Measurements from ENCODE around the gene DPF3. TPM values are rescaled to one million over a fixed set of nuclear protein-coding genes. Genes with fewer than 3 reads are reported as not detected.

The DPF3 gene
- total RNA-seq, 4 donors from 2014 or later, result 1.1 to 4.7 (median 1.8) TPM

DNA sequence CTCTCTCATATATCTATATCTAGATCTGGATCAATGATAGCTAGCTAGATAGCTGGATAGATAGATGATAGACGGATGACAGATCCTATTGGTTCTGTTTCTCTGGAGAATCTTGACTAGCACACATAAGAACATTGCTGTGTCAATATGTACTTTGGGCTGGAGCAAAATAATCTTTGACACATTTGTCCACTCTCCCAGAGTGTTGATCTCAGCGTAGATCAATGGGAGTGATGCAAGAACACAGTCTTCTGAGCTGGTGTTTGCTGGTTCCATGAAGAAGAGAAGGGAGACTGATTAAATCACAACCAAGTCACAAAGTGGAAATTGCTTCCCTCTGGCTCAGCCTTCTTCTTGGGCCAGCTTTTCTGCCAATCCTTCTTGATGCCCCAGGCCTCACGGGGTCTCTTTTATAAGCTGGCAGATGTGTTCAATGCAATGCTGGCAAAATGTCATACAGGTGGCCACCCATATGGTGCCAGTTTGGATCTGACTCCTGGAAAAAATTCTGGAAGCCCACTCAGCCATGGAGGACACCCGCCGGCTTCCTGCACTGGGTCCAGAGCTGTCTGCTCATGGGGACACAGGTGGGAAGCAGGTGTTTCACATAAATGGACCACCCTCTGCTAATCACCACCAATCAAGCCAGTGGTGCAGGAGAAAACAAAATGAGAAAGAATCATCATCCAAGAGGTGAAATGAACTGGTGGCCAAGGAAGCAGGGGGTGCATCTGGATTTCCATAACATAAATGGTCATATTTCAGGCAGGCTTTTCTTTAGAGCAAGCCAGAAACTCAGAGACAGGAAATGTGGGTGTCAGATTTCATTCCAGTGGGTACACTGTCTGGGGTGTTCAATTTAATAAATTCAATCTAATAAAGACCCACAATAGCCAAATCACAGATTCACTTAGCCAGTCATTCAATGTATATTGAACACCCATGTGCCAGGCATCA lies 310.3 kb downstream of the DPF3 start:
- WGBS, 2 donors, result 73 to 74% methylated on average over 5 of the region's 5 CpGs
- TF ChIP-seq, protein P1, sequence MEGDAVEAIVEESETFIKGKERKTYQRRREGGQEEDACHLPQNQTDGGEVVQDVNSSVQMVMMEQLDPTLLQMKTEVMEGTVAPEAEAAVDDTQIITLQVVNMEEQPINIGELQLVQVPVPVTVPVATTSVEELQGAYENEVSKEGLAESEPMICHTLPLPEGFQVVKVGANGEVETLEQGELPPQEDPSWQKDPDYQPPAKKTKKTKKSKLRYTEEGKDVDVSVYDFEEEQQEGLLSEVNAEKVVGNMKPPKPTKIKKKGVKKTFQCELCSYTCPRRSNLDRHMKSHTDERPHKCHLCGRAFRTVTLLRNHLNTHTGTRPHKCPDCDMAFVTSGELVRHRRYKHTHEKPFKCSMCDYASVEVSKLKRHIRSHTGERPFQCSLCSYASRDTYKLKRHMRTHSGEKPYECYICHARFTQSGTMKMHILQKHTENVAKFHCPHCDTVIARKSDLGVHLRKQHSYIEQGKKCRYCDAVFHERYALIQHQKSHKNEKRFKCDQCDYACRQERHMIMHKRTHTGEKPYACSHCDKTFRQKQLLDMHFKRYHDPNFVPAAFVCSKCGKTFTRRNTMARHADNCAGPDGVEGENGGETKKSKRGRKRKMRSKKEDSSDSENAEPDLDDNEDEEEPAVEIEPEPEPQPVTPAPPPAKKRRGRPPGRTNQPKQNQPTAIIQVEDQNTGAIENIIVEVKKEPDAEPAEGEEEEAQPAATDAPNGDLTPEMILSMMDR (IDR thresholded peaks at IDR 0.05), result no peak
- no peak for TF ChIP-seq POLR2A (IDR thresholded peaks at IDR 0.05)
- no peak overlapping the region for H3K4me3 ChIP-seq (ENCODE audit: low read depth, poor library complexity, severe bottlenecking)
- peak in 1 of 2 donors; percentile 18 for DNase-seq (ENCODE audit: low spot score in 2 of 2)
- intact Hi-C loops (cut with DNase I; ENCODE audit: low total_unique reads), result no loop called here

DNA sequence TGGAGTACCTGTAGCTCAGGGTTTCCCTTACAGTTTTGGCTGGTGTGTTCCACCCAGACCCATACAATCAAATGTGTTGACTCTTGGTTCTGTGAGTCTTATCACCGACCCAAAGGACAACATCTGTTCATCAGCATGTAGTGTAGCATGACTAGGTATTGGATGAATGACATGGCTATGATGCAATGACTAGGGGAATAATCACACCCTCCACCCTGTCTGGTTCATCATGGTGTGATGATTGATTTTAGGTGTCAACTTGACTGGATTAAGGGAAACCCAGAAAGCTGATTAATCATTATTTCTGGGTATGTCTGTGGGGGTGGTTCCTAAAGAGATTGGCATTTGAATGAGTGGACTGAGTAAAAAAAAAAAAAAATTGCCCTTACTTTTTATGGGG lies 311.3 kb downstream of the DPF3 start:
- 57 to 81% methylated on average over 1 of the region's 1 CpG for WGBS, 2 donors
- TF ChIP-seq POLR2A (IDR thresholded peaks at IDR 0.05), result no peak
- TF ChIP-seq, protein P1 (IDR thresholded peaks at IDR 0.05), result no peak
- no peak for DNase-seq (ENCODE audit: low spot score in 2 of 2)
- intact Hi-C loops (cut with DNase I; ENCODE audit: low total_unique reads), result no loop called here
- H3K4me3 ChIP-seq (ENCODE audit: low read depth, poor library complexity, severe bottlenecking), result no peak overlapping the region

DNA sequence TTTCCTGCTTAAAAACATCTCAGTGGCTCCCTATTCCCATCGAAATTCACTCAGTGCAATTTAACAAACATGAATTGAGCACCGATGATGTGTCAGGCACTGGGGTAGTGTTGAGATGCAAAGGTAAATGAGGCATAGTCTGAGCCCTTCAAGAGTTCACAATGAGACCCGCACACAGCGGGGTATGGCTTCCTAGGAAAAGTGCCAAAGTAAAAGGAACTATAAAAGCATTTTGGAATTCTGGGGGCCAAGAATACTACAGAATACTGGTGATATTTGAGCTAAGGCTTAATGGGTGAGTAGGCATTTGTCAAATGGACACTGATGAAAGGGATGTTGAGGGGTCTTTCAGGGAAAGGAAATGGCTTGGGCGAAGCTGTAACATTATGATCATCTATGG lies 315.4 kb downstream of the DPF3 start:
- 84 to 91% methylated on average over 5 of the region's 5 CpGs for WGBS, 2 donors
- no peak for DNase-seq (ENCODE audit: low spot score in 2 of 2)
- TF ChIP-seq, protein P1 (IDR thresholded peaks at IDR 0.05), result no peak
- no peak for TF ChIP-seq POLR2A (IDR thresholded peaks at IDR 0.05)
- intact Hi-C loops (cut with DNase I; ENCODE audit: low total_unique reads), result no loop called here
- H3K4me3 ChIP-seq (ENCODE audit: low read depth, poor library complexity, severe bottlenecking), result no peak overlapping the region

DNA sequence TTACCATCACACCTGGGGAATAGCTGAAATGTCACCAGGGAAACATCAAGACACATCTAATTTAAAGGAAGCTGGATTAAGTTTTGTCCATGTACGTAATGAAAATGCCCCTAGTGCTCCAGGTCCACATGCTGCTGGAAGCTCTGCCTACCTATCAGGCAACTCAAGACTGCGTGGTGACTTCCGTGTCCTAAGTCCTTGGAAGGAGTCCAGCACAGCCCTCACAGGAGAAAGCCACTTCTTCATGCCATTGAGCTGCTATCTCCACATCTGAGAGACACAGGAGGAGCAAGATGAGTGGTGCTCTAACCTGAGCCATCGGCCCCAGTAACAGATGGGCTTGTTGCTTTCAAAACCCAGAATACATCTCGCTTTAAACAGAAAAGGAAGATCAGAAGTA lies 316.4 kb downstream of the DPF3 start:
- H3K4me3 ChIP-seq (ENCODE audit: low read depth, poor library complexity, severe bottlenecking), result no peak overlapping the region
- TF ChIP-seq POLR2A (IDR thresholded peaks at IDR 0.05), result no peak
- TF ChIP-seq, protein P1 (IDR thresholded peaks at IDR 0.05), result no peak
- 76 to 77% methylated on average over 5 of the region's 5 CpGs for WGBS, 2 donors
- no peak for DNase-seq (ENCODE audit: low spot score in 2 of 2)
- intact Hi-C loops (cut with DNase I; ENCODE audit: low total_unique reads), result no loop called here

DNA sequence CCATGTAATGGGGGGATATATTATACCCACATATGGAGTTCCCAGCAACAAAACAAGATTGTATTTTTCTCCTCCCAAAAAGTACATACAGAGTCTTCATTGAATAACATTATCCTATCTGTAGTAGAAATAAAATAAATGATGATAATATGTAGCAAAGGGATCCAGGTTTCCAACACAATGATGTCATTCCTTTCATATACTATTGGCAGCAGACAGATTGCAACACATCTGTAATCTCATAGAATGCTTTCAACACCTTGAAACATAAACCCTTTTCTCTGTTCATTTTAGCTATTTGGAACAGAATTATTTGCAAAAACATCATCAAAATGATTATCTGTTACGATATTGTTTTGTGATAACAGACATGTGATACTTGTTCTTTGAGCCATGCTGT lies 317.6 kb downstream of the DPF3 start:
- no peak overlapping the region for H3K4me3 ChIP-seq (ENCODE audit: low read depth, poor library complexity, severe bottlenecking)
- no peak for DNase-seq (ENCODE audit: low spot score in 2 of 2)
- intact Hi-C loops (cut with DNase I; ENCODE audit: low total_unique reads), result no loop called here
- 53 to 55% methylated on average over 1 of the region's 1 CpG for WGBS, 2 donors
- TF ChIP-seq, protein P1 (IDR thresholded peaks at IDR 0.05), result no peak
- TF ChIP-seq POLR2A (IDR thresholded peaks at IDR 0.05), result no peak

All from lower leg skin (tissue), 4 donors.